PC-9 (cell line): ENCODE measurements around the gene UNC119B.

Experiments
- EZH2 ChIP-seq: fragments of 200-600 bp; sonication (generic); IDR thresholded peaks from 2 replicates; pipeline ENCODE4 v1.8.0; 2017; ENCODE audit warnings: antibody characterized with exemption, low read depth
- TF ChIP-seq, protein P1 (sequence below): fragments of 200-600 bp; sonication (generic); conservative IDR thresholded peaks from 2 replicates; pipeline ENCODE4 v1.6.1; 2017; ENCODE audit warnings: mixed run types, antibody characterized with exemption, mild to moderate bottlenecking, moderate library complexity

DNA sequence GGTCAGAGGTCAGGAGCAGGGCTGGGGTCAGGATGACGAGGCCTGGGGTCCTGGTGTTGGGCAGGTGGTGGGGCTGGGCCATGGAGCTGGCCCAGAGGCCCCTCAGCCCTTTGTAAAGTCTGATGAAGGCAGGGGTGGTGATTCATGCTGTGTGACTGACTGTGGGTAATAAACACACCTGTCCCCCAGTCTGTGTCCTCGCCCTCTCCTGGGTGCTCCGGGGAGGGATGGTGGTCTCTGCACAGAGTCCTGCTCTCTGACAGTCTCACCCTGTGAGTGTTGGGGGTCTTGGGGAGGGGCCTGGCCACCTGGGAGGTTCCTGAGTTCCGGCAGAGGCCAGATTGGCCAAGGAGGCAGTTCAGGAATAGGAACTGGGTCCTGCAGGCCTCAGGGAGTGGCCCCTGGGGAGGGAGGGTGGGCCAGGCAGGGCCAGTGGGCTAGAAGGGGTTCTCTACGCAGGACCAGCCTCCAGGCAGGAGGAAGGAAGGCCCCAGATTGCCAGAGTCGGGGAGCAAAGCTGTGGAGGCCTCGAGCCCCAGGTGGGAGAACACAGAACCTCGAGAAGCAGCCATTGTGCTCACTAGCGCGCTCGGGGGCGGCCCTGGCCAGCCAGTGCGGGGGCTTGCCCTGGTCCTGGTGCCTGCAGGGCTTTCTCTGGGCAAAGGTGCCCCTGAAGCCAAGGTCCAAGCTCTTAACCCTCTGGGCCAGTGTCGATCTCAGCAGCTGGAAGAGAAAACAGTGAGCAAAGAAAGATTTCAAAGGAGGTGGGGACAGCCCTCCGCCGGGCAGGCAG is 29.8 kb downstream of the UNC119B start:
- TF ChIP-seq, protein P1, sequence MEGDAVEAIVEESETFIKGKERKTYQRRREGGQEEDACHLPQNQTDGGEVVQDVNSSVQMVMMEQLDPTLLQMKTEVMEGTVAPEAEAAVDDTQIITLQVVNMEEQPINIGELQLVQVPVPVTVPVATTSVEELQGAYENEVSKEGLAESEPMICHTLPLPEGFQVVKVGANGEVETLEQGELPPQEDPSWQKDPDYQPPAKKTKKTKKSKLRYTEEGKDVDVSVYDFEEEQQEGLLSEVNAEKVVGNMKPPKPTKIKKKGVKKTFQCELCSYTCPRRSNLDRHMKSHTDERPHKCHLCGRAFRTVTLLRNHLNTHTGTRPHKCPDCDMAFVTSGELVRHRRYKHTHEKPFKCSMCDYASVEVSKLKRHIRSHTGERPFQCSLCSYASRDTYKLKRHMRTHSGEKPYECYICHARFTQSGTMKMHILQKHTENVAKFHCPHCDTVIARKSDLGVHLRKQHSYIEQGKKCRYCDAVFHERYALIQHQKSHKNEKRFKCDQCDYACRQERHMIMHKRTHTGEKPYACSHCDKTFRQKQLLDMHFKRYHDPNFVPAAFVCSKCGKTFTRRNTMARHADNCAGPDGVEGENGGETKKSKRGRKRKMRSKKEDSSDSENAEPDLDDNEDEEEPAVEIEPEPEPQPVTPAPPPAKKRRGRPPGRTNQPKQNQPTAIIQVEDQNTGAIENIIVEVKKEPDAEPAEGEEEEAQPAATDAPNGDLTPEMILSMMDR, result no peak
- no peak for TF ChIP-seq EZH2
